GM18502 (cell line): Measurements from ENCODE around the gene ZNF555.

Experiments
- ATAC-seq: cut with Tn5 transposase; IDR thresholded peaks from one replicate; pipeline ENCODE4 v1.9.1; 2021; ENCODE audit warnings: mild to moderate bottlenecking; ENCODE audit not compliant: unreplicated experiment, poor library complexity

Gene ZNF555

DNA sequence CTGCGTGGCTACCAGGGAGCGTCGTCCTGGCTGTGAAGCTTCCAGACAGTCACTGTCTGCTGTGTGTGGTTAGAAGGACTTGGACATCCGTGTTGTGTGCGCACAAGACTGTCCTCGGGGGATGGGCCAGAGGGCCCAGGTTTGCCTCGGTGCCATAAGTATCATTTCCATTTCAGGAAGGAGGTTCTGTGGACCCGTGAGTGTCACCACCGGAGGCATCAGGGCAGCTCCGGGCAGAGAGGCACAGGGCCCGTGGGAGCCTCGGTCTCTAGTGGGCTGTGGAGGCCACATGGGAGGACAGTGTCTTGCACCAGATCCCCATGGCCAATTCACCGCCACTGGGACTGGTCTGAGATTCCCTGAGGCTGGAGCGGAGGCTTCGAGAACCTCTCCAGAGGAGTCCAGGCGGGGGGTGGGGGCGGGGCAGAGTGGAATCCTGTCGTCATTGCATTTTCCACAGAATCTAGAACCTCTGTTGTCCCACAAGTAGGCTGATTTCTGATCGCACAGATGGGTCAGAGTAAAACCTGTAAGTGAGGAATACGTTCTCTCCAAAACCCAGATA, 65.4 kb downstream of the ZNF555 start:
- no peak for ATAC-seq
